ENCODE data around the gene UMAD1. TPM values are rescaled to one million over a fixed set of nuclear protein-coding genes. Genes with fewer than 3 reads are reported as not detected.

UMAD1 gene
- total RNA-seq, 1 experiment from 2014 or later, result 32.1 TPM

DNA sequence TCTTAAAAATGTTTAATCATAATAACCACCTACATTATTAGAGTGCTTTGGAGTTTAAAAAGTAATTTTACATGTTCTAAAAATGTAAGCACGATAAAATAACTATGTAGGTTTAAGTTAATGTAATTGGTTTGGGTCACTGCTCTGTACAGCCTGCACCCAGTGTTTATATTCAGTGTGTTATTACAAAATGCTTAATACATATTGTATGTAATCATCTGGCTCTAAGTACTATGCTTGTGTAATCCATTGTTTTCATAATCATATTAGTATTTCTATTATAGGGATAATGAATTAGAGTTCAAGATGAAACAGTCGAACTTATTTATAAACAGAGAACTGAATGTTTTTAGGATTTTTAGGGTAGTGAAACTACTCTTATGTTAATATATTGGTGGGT is 64.8 kb downstream of the UMAD1 start:
- in situ Hi-C loops (cut with HindIII; ENCODE audit: low pct_unique_long_range_greater_than_20kb, low sequenced_read_pairs), result no loop called here
- no peak for DNase-seq (ENCODE audit: low read depth, low spot score)

DNA sequence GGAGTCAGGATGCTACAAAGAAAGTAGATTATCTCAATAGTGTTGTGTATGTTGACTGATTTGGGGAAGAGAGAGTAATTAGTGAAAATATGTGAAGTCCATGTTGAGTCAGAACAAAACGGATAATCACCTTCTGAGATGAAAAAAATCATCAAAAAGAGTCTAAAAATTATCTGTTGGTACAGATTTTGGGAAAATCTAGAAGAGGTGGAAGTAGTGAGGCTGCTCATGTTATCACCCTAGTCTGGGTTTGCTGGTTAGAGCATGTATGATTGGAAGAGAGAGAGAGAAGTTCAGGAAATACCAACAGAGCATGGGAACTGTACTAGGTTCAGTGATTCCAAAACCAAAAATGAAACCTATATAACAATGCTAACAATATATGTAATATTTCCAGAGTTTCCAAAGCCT is 65.6 kb downstream of the UMAD1 start:
- in situ Hi-C loops (cut with HindIII; ENCODE audit: low pct_unique_long_range_greater_than_20kb, low sequenced_read_pairs), result no loop called here
- DNase-seq (ENCODE audit: low read depth, low spot score), result no peak

DNA sequence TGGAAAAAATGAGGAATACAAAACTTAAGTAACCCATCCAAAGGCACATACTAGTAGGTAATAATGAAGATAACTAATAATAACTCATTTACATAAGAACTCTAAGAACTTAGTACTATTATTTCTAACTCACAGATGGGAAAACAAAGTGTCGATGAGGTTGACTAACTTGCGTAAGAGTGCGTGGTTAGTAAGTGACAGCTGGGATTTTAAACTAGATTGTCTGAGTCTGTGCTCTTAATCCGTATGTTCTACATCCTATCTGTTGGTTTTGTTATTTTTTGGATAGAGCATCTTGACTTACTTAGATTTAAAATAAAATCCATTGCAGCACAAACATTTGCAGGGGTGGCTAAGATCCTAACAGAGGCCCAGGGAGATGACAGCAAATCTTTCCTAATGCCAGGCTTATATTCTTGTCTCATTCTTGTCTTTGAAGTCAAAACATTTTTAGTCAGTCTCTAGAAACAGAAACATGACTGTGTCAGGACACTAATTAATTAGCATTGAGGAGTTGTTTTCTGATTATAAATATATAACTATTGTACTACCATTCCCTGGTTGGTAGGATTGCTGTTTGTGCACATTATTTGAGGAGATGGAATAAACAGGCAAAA is 66.1 kb downstream of the UMAD1 start:
- in situ Hi-C loops (cut with HindIII; ENCODE audit: low pct_unique_long_range_greater_than_20kb, low sequenced_read_pairs), result no loop called here
- DNase-seq (ENCODE audit: low read depth, low spot score), result no peak

DNA sequence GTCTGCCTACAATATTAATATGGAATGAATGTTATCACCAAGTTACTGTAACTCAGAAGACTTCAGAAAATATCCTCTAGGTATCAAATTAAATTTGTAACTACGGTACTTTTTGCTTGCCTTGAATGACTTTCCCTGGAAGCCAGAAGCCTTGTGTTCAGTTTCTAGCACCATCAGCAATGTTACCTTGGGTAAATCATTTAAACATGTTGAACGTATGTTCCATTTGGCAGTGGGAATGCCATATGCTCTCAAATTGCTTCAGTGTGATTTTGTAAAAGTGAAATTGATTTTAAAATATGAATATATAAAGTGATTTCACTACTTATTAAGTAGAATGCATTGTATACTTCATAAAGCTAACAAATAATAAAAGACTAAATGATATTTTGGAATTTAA is 66.7 kb downstream of the UMAD1 start:
- in situ Hi-C loops (cut with HindIII; ENCODE audit: low pct_unique_long_range_greater_than_20kb, low sequenced_read_pairs), result no loop called here
- no peak for DNase-seq (ENCODE audit: low read depth, low spot score)

DNA sequence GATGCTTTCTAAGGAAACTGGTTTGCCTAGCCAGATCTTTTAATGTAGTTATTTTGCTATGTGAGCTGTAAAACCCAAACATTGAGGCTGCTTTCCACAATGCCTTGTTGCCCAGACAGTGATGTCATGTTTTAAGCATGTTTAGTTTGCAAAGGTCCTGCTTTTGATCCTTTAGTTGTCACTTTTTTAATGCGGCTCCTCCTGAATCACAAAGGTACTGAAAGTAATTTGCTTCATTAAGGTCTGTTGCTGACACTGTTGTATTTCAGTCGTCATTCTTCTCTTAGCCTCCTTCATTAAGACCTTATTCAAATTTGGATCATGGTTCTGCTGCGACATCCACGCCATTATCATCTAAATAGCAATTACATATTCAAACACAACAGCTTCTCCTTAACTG is 67.3 kb downstream of the UMAD1 start:
- in situ Hi-C loops (cut with HindIII; ENCODE audit: low pct_unique_long_range_greater_than_20kb, low sequenced_read_pairs), result no loop called here
- no peak for DNase-seq (ENCODE audit: low read depth, low spot score)

DNA sequence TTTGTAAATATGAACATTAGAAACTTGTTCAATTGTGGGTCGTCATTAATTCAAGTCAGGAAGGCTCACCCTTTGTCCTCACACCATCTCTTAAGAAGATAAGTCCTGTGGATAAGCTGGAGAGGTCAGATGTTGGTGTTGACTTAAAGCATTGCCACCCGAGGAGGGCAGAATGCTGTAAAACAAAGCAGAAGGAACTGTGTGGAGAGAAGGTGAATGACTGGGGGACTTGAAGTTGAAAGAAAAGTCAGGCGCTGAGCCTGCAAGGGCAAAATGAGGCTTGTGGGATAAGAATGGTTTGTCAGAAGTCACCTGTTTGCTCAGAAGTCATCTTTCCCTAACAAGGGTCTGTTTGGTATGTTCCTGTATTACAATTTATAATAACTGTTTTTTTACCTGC is 68.7 kb downstream of the UMAD1 start:
- DNase-seq (ENCODE audit: low read depth, low spot score), result no peak
- in situ Hi-C loops (cut with HindIII; ENCODE audit: low pct_unique_long_range_greater_than_20kb, low sequenced_read_pairs), result no loop called here

DNA sequence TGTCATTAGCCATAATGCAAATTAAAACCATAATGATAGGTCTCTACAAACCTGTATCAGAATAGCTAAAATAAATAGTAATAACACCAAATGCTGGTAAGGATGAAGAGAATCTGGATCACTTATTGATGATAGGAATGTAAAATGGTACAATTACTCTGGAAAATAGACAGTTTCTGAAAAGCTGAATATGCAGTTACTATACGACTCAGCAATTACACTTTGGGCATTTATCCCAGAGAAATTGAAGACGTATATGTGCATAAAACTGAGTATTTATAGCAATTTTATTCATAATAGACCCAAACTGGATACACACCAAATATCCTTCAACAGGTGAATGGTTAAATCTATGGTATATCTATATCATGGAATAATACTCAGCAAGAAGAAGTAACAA is 69.9 kb downstream of the UMAD1 start:
- DNase-seq (ENCODE audit: low read depth, low spot score), result no peak
- in situ Hi-C loops (cut with HindIII; ENCODE audit: low pct_unique_long_range_greater_than_20kb, low sequenced_read_pairs), result no loop called here

DNA sequence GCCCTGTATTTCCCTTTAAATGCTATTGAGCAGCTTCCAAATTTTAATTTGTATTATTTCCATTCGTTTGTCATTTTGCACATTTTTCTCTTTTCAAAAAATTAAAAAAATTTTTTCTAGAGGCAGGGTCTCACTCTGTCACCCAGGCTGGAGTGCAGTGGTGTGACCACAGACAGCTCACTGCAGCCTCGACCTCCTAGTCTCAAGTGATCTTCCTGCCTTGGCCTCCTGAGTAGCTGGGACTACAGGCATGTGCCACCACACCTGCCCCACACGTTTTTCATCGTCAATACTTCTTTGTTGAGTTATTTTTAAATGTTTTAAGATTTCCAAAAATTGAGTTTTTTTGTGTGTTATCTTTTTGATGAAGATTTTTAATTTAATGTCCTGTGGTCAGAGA is 73.2 kb downstream of the UMAD1 start:
- in situ Hi-C loops (cut with HindIII; ENCODE audit: low pct_unique_long_range_greater_than_20kb, low sequenced_read_pairs), result no loop called here
- no peak for DNase-seq (ENCODE audit: low read depth, low spot score)

DNA sequence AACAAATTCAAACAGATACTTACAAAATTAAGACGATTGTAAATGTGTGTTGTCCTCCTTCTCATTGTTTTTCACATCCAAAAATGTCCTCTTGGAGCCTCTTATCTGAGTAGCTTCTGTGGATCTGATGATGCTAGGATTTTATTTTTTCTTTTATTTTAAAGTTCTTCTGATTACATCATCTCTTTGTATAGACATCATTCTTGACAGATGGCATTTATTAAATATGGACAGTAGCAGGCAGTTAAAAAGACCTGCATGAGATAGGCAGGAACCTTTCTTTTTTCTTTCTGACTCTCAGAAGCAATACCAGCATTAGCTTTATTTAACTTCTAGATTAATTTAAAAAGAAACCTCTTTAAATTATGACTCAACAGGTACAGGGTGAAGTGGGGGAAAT is 77.9 kb downstream of the UMAD1 start, which contains the start of gene RPA3:
TSS of gene RPA3 (minus strand) at position 116 of the 400 bp plus-strand sequence. CDS start 78,189 bp downstream, outside the sequence.
- DNase-seq (ENCODE audit: low read depth, low spot score), result no peak
- in situ Hi-C loops (cut with HindIII; ENCODE audit: low pct_unique_long_range_greater_than_20kb, low sequenced_read_pairs), result no loop called here

DNA sequence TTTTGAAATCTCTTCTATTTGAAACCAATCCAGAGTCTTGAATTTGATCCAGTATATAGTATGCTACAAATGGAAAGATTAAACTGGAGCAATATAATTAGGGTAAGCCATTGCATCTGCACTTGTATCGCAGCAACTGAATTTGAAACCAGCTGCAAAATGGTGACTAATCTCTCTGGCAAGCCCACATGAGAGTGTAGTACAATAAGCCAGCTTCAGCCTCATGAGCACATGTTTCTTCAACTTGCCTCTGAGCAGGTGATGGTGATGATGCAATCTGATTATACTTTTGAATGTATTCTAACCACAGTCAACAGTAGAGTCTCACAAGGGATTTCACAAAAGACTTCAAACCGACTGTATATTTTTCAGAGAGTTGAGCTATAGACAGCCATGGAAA is 78.7 kb downstream of the UMAD1 start:
- peak; percentile 96 for DNase-seq (ENCODE audit: low read depth, low spot score)
- in situ Hi-C loops (cut with HindIII; ENCODE audit: low pct_unique_long_range_greater_than_20kb, low sequenced_read_pairs), result no loop called here

DNA sequence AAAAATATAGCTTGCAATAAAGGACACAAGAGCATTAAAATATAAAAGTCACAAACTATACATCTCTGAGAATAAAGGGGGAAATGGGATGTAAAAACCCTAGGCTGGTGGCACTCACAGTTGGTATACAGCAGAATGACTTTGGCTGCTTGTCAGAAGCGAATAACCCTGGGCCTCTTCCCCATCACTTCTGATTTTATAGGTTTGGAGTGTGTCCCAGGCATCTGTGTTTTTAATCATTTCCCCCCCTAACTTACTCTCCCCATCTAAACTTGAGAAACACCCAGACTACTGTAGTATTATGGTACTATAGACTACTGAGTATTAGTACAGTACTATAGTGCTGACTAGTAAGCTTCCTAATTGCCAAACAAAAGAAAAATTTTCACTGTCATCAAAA is 79.6 kb downstream of the UMAD1 start:
- in situ Hi-C loops (cut with HindIII; ENCODE audit: low pct_unique_long_range_greater_than_20kb, low sequenced_read_pairs), result no loop called here
- no peak for DNase-seq (ENCODE audit: low read depth, low spot score)

DNA sequence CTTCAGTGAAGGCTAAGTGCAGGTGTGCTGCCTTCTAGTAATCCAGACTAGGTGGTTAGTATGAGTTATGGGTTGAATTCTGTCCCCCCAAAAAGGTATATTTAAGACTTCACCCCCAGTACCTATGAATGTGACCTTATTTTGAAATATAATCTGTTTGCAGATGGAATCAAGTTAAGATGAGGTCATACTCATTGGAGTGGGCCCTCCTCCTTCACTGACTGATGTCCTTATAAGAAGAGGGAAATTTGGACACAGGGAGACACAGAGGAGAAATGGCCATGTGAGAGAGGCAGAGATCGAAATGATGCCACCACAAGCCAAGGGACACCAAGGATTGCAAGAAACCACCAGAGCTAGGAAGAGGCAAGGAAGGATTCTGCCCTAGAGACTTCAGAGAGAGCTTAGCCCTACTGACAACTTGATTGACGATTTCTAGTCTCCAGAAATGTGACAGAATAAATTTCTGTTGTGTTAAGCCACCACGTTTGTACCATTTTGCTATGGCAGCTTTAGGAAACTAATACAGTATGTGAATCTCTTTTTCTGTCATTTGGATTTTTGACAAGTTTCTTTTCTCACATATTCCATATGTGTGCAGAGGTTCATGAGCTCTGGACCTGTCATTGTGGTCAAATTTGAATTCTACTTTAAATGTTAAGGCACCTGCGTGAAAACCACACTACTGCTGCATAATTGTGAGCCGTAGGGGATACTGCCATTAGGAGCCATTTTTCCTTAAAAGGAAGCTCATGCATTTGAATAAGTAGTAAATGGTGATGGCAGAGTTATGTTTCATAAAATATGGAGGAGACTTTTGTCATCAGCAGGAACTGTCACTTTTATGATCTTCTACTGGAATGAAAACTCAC is 80.4 kb downstream of the UMAD1 start:
- in situ Hi-C loops (cut with HindIII; ENCODE audit: low pct_unique_long_range_greater_than_20kb, low sequenced_read_pairs), result no loop called here
- no peak for DNase-seq (ENCODE audit: low read depth, low spot score)

DNA sequence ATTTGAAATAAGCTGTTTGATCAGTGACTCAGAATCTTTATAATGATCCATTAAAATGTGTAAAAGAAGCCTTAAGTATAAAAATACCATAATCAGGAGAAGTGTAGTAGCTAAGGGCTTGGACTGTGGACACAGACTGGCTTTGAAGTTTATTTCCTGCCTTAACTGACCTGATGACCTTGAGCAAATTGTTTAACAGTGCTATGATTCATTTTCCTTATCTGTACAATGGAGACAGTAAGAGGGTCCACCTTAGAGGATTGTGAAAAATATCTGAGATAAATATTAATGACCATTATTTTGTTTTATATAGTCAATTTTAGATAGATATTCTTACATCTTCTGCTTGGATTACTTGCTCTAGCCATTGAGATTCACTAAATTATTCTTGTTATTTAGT is 91.2 kb downstream of the UMAD1 start:
- in situ Hi-C loops (cut with HindIII; ENCODE audit: low pct_unique_long_range_greater_than_20kb, low sequenced_read_pairs), result no loop called here
- peak; percentile 27 for DNase-seq (ENCODE audit: low read depth, low spot score)

DNA sequence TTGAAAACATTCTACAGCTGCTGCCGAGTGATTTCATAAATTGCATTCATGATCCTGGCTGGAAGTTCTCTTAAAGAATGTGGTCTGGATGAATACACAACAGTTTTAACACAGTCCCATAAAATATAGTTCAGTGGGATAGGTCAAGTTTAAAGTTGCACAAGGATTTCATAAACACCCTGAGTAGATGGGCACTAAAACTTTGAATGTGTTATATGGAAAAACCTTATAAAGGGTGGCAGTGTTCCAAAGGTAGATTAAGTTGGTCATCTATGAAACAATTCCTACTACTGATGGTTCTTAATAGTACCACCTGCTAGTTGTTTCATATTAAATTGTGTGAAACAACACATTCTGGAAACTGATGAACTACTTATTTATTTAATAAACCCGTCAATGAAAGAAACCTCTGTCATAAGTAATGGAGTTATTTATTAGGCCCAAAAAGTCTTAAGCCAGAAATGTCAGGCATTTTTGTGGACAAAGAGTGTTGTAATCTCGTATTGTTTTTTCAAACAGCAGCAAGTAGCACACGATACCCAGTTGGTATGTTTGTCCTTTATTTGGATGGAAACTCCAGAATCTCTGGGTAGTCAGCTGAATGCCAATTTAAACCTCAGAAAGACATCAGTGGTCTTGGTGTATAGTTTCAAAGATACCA is 92.2 kb downstream of the UMAD1 start:
- DNase-seq (ENCODE audit: low read depth, low spot score), result peak; percentile 94
- in situ Hi-C loops (cut with HindIII; ENCODE audit: low pct_unique_long_range_greater_than_20kb, low sequenced_read_pairs), result no loop called here

DNA sequence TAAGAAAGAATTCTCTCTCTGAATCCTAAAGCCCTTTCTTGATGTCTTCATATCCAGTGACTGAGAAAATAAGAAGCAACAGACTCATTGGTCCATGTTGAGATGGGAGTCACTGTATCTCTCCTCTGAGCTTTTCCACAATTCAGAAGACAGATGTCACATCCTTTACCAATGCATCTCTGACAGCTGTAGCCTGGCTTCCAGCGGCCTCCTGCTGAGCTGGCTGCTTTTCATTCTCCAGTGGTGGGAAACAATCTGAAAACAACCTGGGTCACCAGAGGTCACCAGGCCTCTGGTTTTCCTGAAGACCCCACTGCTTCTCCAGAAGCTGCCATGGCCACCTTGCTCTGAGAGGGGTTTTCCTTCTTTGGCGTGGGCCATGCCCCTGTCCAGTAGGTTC is 96.1 kb downstream of the UMAD1 start:
- DNase-seq (ENCODE audit: low read depth, low spot score), result no peak
- in situ Hi-C loops (cut with HindIII; ENCODE audit: low pct_unique_long_range_greater_than_20kb, low sequenced_read_pairs), result no loop called here

DNA sequence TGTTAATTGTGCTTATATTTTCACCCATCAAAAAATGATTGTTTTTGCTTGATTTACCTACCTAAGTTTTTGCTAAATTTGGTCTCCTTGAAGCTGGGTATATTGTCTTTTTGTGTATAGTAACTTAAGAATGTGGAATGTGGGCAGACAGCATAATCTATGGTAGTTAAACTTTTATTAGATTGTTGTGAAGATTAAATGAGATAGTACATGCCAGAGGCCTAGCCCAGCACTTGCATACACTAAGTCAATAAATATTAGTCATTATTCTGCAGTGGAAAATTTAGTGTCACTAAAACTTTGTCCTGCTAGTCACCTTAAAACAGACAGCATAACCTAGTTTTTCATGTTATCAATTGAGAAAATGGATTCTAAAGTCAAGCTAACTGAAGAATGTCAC is 97.1 kb downstream of the UMAD1 start:
- DNase-seq (ENCODE audit: low read depth, low spot score), result no peak
- in situ Hi-C loops (cut with HindIII; ENCODE audit: low pct_unique_long_range_greater_than_20kb, low sequenced_read_pairs), result no loop called here

DNA sequence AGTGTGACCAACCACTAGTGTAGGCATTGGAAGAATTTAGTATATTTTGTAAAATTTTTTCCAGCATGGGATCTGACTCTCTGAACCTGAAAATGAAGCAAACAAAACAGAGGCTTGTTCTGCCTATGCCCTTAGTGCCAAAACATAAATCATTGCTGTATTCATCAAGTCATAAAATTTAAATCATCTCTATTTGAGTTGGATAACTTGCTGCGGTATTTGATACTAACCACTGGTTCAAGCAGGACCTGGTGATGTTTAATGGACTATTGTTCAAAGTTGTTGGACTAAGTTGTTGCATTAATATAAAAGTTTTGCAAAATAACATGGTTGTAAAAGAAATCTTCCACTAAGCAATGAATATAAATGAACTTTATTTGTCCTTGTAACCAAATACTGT is 97.6 kb downstream of the UMAD1 start:
- in situ Hi-C loops (cut with HindIII; ENCODE audit: low pct_unique_long_range_greater_than_20kb, low sequenced_read_pairs), result no loop called here

DNA sequence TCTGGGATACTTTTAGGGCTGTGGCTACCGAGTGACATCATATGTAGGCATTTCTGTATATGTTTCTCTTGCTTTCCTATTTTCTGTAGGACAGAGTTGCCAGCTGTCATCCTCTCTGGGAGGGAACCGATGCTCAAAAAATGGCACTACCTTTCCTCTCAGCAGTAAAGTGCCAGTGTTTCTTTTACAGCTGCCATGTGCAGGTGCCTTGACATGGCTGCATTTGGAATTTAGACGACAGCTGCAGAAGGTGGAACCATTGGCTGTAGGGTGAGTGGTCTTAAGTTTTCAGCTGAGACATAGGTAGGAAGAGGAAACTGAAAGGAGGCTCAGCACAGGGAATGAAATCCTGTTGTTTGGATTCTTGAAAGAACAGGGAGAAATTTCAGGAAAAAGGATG is 98.1 kb downstream of the UMAD1 start:
- in situ Hi-C loops (cut with HindIII; ENCODE audit: low pct_unique_long_range_greater_than_20kb, low sequenced_read_pairs), result no loop called here
- DNase-seq (ENCODE audit: low read depth, low spot score), result no peak

More for the DNA sequence above, 97.6 kb downstream of the UMAD1 start:
- DNase-seq (ENCODE audit: low read depth, low spot score), result no peak
